ENCODE measurements around the gene COX8C.

COX8C gene, protein sequence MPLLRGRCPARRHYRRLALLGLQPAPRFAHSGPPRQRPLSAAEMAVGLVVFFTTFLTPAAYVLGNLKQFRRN

DNA sequence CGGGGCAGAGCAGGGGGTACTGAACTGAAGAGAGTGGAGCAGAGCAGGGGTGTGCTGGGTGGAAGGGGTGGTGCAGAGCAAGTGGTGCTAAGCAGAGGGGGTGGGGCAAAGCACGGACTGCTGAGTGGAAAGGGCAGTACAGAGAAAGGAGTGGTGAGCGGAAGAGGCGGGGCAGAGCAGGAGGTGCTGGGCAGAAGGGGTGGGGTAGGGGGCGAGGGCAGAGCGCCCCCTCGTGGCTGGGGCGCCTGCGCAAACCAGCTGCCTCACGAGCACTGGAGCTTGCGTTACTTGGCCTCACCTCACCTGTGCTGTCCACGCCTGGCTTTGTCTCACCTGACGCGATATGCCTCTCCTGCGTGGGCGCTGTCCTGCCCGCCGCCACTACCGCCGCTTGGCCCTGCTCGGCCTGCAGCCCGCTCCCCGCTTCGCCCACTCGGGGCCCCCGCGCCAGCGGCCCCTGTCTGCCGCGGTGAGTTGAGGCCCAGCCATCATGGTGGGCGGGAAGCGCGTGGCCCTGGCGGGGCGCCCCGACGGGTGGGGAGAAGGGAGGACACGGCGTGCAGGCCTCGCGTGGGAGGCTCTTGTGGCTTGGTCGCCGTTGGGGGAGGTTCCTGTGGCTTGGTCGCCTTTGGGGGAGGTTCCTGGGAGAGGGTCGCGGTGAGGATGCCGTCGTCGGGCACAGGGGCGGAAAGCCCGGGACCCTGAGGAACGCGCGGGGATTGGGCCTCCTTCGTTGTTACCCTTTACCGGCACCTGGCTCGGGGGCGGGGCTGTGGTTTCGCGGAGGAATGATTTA is at the start of gene COX8C:
Gene COX8C (plus strand): TSS at position 257 of the 796 bp plus-strand sequence. CDS start 87 bp downstream, at position 344.
- DNase-seq = no peak

DNA sequence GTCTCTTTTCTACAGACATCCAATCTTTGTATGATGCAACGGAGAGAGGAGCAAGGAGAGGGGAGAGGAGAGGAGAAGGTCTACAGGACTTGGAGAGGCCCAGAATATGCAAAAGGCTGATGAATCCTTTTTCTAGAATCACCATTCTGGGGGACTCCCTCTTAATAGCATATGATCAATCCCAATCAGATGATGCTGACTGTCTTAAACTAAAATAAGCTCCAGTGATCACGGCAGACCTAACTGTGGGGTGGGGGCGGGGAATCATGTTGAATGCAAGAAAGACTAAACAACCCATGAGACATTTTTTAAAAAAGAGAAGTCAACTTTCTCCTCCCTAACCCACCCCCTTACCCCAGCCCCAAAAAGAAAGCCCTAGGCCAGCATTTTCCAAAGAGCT is 47.6 kb upstream of the COX8C start:
- no peak for DNase-seq

DNA sequence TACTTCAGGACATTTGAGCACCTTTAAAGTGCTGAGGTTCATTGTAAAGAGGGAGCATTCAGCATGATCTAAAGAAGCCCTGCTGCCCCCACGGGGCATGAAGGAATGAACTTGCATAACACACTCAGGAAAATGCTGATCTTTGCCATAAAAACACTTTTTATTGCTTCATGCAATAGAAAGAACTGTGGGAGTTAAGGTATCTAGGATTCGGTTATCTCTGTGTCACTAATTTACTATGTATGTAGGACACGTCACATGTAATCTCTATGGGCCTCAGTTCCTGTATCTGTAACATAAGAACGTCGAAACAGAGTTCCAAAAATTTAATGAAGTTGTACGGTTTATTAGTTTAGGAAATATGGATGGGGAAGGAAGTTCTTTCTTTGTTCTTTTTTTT is 47.1 kb upstream of the COX8C start:
- no peak for DNase-seq

DNA sequence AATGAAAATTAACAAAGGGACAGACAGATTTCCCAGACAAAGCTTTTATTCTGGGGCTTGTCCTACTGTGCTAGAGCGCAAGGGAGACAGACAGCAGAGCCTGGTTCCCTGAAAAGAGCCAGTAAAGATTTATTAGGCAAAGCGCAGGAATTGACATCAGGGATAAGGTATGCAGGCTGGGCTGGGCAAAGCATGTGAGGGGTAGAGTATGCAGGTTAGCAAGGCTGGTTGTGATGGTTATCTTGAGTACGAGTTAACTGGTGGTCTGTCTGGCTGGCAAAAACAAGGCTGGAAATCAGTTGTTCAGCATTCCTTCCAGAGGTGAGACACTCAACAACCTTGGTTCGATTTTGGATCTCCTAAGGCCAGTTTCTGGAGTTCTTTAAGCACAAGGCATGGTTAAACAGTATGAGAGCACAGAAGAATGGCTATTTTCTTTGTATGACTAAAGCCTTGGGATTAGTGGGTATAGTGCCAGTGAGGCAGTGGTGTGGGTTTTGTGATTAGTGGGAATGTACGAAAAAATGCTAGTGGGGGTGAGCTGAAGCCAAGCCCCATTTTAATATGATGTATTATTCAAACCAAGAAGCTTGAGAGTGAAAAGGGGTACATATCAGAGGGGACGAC is 45.0 kb upstream of the COX8C start:
- DNase-seq = no peak

DNA sequence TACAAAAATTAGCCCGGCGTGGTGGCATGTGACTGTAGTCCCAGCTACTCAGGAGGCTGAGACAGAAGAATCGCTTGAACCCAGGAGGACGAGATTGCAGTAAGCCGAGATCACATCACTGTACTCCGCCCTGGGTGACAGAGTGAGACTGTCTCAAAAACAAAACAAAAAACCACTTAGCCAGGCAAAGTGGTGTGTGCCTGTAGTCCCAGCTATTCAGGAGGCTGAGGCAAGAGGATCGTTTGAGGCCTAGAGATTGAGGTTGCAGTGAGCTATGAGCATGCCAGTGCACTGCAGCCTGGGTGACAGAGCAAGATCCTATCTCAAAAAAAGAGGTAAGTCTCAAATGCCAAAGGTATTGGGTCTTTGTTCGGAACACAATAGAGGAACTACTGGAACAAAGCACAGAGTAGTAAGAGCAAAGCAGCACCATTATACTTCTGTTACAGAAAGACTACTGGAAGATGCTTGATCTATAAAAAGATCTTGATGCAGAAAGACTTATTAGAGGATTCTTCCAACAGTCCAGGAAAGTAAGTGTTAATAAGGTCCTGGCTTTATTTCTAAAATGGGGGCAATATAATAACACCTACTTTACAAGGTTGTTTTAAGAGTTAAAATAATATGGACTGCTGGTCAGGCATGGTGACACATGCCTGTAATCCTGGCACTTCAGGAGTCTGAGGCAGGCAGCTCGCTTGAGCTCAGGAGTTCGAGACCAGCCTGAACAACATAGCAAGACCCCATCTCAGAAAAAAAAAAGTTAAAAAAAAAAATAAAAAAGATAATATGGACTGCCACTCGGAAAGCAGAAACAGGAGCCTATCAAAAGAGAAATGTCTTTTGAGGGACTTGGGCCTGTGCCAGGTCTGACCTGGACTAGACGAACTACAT is 44.0 kb upstream of the COX8C start:
- DNase-seq = no peak

DNA sequence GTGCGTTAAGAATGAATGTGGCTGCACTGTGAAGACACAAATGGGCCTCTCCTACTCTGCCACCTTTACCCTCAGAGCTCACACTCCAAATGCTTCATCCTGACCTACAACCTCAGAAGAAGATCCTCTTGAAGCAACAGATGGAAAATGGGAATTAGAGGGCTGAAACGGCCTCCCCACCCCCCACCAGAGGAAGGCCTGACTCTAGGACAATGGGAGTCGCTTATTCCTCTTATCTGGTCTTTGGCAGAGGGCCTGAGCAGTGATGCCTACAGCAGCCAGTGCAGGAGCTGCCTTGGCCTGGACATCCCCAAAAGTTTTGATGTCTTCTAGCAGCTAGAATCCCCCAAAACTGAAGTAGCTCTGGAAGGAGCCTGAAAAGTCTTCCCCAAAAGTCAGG is 43.3 kb upstream of the COX8C start:
- DNase-seq = no peak

DNA sequence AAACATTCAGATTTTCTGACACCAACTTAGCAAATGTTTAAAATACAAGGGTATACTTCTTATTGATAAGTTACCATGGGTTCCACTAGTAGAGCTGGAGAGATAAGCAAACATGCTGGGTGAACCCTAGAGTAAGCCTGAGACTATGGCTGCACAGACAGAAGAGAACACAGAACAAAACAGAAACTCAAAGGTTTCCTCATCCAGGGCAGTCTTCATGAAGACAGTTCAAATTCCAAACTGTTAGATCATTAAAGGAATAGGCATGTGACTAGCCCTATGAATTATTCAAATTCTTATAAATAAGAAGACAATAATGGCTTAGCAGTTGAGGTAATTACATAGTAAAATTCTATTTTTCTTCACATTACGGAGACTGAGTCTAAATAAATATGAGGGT is 42.2 kb upstream of the COX8C start:
- DNase-seq = no peak

DNA sequence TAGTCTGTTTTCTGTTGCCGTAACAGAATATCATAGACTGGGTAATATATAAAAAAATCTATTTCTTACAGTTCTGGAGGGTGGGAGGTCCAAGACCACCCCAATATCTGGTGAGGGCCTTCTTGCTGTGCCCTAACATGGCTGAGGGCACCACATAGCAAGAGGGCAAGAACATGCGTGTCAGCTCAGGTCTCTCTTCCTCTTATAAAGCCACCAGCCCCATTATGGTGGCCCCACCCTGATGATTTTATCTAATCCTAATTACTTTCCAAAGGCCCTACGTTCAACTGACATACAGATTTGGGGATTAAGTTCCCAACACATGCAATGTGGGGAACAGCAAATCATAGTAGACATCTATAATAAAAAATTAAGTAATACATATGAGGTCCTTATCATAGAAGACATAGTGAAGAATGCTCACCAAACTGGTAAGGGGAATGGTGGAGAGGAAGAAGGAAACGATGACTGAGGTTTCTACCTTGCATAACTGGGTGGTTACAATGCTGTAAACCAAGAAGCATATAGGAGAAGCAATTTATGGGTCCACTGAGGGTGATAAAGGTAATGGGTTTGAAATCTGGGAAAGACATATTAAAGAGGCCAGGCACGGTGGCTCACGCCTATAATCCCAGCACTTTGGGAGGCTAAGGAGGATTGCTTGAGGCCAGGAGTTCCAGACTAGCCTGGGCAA is 41.1 kb upstream of the COX8C start:
- no peak for DNase-seq

DNA sequence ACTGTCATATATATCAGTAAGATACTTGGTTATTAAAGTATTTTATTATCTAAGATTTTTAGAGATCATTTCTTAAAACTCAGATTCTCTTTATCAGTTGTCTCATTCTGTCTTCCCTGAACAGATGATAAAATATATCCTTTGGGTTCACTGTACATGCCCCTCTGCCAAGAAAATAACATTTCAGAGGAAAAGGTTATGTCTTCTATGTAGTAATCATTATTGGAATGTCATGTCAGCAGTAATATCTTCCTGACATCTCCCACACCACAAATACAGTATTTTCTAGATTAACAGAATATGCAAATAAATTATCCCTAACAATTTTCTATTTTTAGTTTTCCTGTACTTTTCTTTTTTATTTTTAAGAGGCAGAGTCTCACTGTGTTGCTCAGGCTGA is 40.2 kb upstream of the COX8C start:
- no peak for DNase-seq

DNA sequence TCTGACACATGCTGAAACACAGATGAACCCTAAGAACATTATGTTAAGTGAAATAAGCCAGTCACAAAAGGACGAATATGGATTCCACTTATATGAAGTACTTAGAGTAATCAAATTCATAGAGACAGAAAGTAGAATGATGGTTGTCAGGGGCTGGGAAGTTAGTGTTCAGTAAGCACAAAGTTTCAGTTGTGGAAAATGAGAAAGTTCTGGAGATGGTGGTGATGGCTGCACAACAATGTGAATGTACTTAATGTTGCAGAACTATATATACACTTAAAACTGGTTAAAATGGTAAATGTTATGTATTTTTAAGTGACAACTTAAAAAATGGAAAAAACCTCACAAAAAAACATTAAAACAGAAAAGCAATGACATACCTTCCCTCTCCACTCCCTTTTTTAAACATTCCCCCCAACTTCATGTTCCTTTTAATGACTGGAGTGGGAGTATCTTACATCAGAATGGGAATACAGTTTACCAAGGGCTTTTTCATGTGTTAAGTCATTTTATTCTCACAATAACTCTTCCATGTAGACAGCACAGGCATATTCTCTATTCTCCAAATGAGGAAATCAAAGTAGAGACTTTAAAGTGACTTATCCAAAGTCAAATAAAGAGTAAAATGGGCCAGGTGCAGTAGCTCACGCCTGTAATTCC is 38.2 kb upstream of the COX8C start:
- no peak for DNase-seq

DNA sequence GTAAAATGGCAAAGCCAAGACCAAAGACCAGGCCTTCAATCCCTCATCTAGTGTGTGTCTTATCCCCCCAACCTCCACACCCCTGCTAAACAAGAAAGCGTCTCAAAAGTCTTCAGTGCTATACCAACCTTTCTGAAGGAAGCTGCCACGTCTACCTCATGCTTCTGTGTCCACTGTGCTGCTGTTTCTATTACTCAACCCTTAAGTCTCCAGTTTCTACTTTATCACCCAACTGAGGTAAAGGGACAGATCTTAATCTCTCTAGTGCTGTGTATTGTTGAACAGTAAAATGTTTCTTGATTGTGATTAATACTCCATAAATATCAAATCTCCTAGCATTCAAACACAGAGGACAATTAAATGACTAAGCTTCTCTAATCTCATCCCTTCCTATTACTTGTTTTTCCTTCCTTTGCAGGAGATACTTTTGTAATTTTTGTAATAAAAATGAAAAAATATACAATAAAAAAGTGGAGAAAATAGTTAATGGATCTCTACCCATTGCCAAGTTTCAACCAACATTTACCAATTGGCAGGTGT is 37.5 kb upstream of the COX8C start:
- DNase-seq = no peak

DNA sequence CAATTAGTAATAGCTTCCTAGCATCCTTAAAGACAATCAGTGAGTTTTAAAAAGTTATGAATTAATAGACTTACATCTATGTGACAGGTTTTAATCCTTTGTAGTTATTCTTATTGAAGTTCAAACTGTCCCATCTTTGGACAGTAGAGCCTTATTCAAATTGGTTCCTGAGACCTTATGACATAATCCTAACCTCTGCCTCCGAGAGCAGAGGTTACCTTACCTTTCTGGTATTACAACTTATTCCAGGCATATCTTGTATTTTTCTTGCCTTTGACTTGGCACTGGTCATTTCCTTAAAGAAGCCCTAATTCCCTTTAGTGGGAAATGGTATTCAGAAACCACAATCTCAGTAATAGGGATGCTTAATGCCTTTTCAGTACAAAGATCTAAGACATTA is 35.9 kb upstream of the COX8C start:
- DNase-seq = no peak

DNA sequence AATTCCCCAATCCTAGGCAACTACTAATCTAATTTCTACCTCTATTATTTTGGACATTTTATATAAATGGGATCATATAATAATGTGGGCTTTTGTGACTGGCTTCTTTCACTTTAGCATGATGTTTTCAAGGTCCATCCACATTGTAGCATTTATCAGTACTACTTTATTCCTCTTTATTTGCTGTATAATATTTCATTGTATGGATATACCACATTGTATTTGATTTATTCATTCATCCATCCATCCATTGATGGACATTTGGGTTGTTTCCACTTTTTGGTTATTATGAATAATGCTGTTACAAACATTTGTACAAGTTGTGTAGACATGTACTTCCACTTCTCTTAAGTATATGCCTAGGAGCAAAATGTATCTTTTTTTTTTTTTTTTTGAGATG is 31.4 kb upstream of the COX8C start:
- no peak for DNase-seq

DNA sequence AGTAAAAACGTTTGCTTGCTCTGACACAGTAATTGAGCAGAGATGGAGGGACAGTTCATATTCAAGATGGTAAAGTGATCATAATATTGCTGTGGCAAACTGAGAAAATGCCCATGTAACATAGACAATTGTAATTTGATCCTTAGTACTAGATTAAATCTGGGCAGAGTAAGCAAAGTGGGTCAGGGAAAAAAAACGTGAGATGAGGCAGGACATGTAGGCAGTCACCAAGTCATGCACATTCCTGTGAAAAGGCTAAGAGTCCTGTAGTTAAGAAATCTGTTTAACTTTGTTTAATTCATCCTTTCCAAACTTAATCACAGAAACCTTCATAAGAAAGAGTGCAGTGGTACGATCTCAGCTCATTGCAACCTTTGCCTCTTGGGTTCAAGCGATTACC is 30.3 kb upstream of the COX8C start:
- no peak for DNase-seq

DNA sequence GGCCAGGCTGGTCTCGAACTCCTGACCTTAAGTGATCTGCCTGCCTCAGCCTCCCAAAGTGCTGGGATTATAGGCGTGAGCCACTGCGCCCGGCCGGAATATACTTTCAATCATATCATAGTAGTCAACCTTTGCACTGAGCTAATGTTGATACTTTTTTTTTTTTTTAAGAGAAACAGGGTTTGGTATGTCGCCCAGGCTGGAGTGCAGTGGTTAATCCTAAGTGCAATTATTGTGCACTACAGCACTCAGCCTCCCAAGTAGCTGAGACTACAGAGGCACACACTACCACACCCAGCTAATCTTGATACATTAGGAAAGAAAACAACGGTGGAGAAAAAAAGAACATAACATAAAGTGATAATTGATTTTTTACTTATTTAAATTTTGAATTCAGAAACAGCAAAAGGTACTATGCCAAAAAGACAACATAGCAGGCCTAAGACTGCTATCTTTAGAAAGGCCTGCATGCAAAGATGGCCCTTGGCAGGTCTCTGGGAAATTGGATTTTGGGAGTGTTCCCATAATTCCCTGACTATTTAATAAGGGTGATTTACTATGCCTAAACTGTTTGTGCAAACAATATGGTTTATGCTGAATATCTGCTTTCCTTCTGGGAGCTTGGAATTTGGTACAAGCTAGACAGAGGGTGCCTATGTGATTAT is 29.6 kb upstream of the COX8C start:
- DNase-seq = no peak

DNA sequence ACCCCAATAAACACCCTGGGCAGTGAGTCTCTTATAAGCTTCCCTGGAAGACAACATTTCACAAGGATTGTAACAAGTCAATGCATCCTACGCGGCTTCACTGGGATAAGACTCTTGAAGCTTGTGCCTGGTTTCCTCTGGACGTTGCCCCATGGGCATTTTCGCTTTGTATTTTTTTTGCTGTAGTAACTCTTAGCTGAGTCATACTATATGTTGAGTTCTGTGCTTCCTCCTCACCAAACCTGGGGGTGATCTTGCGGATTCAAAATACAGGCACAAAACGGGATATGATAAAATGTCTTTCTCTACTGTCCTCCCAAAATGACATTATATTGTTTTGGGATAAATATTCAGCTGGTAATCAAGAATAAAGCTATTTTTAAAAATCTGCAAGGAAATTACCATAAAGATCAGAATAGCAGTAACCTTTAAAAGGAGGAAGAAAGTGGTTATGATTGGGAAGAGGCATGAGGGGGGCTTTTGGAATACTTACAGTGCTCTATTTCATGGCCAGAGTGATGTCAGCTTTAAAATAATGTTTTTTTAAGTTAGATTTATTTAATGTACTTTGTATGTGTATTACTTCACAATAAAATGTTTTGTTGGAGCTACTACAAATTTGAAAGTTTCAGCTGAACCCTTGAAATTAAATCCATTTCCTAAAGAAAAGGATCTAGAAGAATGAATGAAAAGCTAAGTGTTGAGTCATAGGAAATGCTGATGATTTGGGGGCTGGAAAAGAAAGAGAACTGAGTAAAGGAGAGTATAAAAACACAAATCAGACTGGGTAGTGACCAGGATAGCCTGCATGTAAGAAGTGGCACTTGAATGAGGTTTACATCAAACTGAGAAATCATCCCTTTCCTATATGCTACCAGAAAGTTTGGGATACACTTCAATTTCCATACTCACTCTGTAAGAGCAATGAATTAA is 28.8 kb upstream of the COX8C start:
- no peak for DNase-seq

DNA sequence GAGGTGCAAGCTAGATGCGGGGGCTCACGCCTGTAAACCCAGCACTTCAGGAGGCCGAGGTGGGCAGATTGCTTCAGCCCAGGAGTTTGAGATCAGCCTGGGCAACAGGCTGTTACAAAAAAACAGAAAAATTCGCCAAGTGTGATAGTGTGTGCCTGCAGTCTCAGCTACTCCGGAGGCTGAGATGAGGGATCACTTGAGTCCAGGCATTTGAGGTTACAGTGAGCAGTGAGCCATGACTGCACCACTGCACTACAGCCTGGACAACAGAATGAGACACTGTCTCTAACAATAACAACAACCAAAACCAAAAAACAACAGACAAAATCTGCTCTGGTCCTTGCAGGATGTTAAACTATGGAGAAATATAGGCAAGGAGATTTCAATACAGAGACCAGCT is 28.1 kb upstream of the COX8C start:
- no peak for DNase-seq

DNA sequence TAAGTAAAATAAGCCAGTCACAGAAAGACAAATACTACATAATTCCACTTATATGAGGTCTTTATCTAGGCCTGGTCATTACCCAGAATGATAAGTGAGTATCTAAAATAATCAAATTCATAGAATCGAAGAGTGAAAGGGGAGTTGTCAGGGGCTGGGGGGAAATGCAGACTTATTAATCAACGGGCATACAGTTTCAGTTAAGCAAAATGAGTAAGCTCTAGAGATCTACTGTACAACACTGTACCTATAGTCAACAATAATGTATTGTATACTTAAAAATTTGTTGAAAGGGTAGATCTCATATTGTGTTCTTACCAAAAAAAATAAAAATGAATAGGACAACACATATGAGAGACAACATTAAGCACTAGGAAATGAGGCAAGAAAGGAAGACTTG is 27.5 kb upstream of the COX8C start:
- no peak for DNase-seq

DNA sequence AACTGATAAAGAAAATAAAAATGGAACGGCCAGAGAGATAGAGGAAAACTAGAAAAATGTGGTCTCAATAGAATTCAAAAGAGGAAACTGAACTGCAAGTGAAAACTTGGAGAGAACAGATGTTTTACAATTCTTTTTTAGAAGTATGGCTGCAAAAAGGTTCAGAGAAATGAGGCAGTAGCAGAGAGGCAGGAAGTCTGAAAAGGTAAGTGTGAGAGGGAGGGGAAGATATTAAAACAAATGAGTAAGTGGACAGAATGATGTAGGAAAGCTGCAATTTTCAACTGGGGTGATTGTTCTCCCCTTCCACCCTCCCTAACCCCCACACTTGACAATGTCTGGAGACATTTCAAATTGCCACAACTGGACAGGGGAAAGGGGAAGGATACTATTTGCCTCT is 27.0 kb upstream of the COX8C start:
- DNase-seq = no peak

DNA sequence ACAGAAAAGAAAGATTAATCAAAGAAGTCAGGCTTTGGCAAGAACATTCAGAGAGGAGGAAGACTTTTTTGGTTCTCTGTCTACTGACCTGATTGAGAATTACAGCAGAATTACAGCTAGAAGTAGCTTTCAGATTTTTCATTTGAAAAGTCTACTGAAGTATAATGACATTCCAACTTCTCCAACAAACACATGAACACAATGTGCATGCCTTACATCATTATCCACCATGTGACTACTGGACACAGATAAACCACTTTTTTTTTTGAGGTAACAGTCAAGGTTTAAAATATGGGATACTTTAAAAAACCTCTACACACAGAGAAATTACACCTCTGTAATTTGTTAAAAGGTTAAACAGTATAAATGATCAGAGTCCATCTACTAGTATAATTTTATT is 26.5 kb upstream of the COX8C start:
- no peak for DNase-seq

All from activated CD8-positive, alpha-beta memory T cell treated with anti-CD3 and anti-CD28 coated beads, Interleukin-2, amount 50 U/mL, for 48 hours (primary cell).